CD8-positive, alpha-beta memory T cell (primary cell): ENCODE results near the gene RAMP1. TPM values are rescaled to one million over a fixed set of nuclear protein-coding genes. Genes with fewer than 3 reads are reported as not detected.

Experiments
- CTCF ChIA-PET: fragments of 350-600 bp; sonication (Branson Sonifier 250); formaldehyde crosslinking; loops from one replicate; lab custom pipeline; 2021; ENCODE audit warnings: antibody characterized with exemption; lab: Charles Lee
- POLR2A ChIA-PET: fragments of 350-600 bp; sonication (Branson Sonifier 250); formaldehyde crosslinking; loops from one replicate; lab custom pipeline; 2021; ENCODE audit warnings: antibody characterized with exemption; lab: Charles Lee
- DNase-seq, 5 donors: peaks; one replicate each; pipeline versions ENCODE4 v3.0.0 to v3.0.0-alpha.2; 2020 to 2022; ENCODE audit warnings: mixed read lengths in 1 of 5
- H3K27ac ChIP-seq: one replicate; pipeline ENCODE4 v1.7.0; 2013; ENCODE audit warnings: low read depth, mild to moderate bottlenecking, low read length, moderate library complexity
- H3K27me3 ChIP-seq: 2 replicates; pipeline ENCODE4 v1.7.0; 2013; ENCODE audit warnings: low read length, mild to moderate bottlenecking; ENCODE audit not compliant: insufficient read depth, poor library complexity, severe bottlenecking
- H3K36me3 ChIP-seq: 2 replicates; pipeline ENCODE4 v1.7.0; 2013; ENCODE audit warnings: mild to moderate bottlenecking, low read length, moderate library complexity; ENCODE audit not compliant: insufficient read depth
- H3K4me1 ChIP-seq: 2 replicates; pipeline ENCODE4 v1.7.0; 2013; ENCODE audit warnings: mild to moderate bottlenecking, low read length, moderate library complexity; ENCODE audit not compliant: insufficient read depth
- H3K4me3 ChIP-seq: 2 replicates; pipeline ENCODE4 v1.7.0; 2013; ENCODE audit warnings: mild to moderate bottlenecking, low read length
- H3K9me3 ChIP-seq: 2 replicates; pipeline ENCODE4 v1.7.0; 2013; ENCODE audit warnings: mild to moderate bottlenecking, low read length
- H3K27ac Mint-ChIP-seq, 8 donors: one replicate each; pipeline ENCODE4 v1.8.0; 2020 to 2021; ENCODE audit warnings: mixed read lengths in 8 of 8, mild to moderate bottlenecking in 6 of 8, inconsistent platforms in 3 of 8, moderate library complexity in 3 of 8
- H3K27me3 Mint-ChIP-seq, 2 donors: one replicate each; pipeline ENCODE4 v1.8.0; 2020 to 2021; ENCODE audit warnings: mixed read lengths in 2 of 2, mild to moderate bottlenecking in 1 of 2, moderate library complexity in 1 of 2
- H3K36me3 Mint-ChIP-seq, 3 donors: one replicate each; pipeline ENCODE4 v1.8.0; 2020 to 2021; ENCODE audit warnings: mixed read lengths in 3 of 3, inconsistent platforms in 1 of 3, mild to moderate bottlenecking in 1 of 3
- H3K4me1 Mint-ChIP-seq, 3 donors: one replicate each; pipeline ENCODE4 v1.8.0; 2020 to 2021; ENCODE audit warnings: mixed read lengths in 3 of 3, inconsistent platforms in 1 of 3, mild to moderate bottlenecking in 1 of 3
- H3K4me3 Mint-ChIP-seq, 7 donors: one replicate each; pipeline ENCODE4 v1.8.0; 2020 to 2021; ENCODE audit warnings: mixed read lengths in 7 of 7, mild to moderate bottlenecking in 6 of 7, moderate library complexity in 4 of 7, inconsistent platforms in 2 of 7
- H3K9me3 Mint-ChIP-seq, 5 donors: one replicate each; pipeline ENCODE4 v1.8.0; 2020 to 2022; ENCODE audit warnings: mixed read lengths in 5 of 5, mild to moderate bottlenecking in 3 of 5, moderate library complexity in 2 of 5, inconsistent platforms in 1 of 5
- polyA plus RNA-seq: library from polyadenylated mRNA; unstranded; fragments of 300-500 nt; fragmentation: Illumina TruSeq; gene quantifications from one replicate; pipeline ENCODE4 v1.2.3, GENCODE V29; 2021
- total RNA-seq, 2 experiments: library from RNA; stranded (reverse); gene quantifications; one replicate each; pipeline ENCODE4 v1.2.3, GENCODE V29; 2021

The RAMP1 gene
- total and polyA plus RNA-seq, 3 experiments from 2014 or later: 0.59 to 0.63 (median 0.60) TPM

DNA sequence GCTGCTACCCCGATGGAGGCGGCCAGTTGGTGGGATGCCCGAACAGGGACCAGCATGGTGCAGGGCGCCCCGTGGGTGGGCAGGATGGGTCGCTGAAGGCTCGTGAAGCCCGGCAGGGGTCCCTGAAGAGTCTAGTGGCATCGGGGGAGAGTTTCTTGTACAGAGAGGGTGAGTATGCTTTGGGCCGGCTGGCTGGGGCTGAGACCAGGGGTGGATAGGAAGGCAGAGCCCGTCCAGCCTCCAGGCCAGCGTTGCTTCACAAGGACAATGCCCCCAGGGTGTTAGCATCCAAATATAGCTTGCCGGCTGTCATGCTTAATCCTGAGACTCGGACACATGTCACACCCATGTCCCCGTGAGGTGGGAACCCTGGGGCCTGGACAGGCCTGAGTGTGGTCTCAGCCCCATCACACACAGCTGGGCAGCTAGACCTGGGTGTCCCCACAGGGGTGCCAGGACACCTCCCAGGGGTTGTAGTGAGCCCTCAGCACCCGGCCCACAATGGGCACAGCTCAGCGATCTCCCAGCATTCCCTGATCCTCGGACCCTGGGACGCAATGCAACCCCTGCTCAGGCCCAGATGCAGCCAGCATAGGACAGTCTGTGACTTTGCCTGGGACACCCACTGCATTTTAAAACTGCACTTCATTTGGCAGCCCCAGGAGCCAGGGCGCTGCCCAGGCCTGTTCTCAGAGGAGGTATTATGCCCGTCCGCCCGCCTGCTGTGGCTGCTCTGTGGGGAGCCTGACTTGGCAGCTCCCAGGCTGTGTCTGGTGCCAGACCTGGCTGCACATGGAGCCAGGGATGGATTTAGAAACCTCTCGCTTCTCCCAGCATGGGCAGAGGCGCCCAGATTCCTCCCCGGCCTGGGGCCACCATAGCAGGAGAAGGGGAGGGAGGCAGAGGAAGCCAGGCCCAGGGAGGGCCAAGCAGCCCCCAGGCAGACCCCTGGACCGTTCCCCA, 36.4 kb downstream of the RAMP1 start:
- peak in 1 of 5 donors; percentile 33 for DNase-seq
- no peak overlapping the region for H3K27ac ChIP-seq
- H3K4me1 ChIP-seq: peaks cover 32% of the 10 kb centered on the region
- H3K4me3 Mint-ChIP-seq: no peak overlapping the region
- no peaks in the 10 kb centered on the region for H3K36me3 Mint-ChIP-seq
- ChIA-PET CTCF (no interaction called here), POLR2A (no interaction called here)
- H3K9me3 ChIP-seq: no peaks in the 10 kb centered on the region
- no peaks in the 10 kb centered on the region for H3K36me3 ChIP-seq
- H3K4me1 Mint-ChIP-seq: peaks cover 27 to 33% (median 28%) of the 10 kb centered on the region in 3 donors
- no peaks in the 10 kb centered on the region for H3K27me3 Mint-ChIP-seq
- no peaks in the 10 kb centered on the region for H3K27me3 ChIP-seq
- H3K9me3 Mint-ChIP-seq: no peaks in the 10 kb centered on the region
- H3K4me3 ChIP-seq: no peak overlapping the region
- no peak overlapping the region for H3K27ac Mint-ChIP-seq

DNA sequence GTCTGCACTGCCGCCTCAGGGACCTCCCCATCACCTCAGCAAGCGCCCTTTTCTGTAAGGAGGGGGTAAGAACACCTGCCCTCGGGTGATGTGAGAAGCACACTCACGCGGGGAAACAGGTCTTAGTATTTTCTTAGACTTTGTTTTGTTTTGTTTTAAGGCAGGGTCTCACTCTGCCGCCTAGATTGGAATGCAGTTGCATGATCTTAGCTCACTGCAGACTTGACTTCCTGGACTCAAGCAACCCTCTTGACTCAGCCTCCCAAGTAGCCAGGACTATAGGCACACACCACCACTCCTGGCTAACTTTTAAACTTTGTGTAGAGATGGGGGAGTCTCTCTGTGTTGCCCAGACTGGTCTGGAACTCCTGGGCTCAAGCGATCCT, 37.1 kb downstream of the RAMP1 start:
- H3K36me3 Mint-ChIP-seq: no peaks in the 10 kb centered on the region
- Histone ChIP-seq H3K27me3 (no peaks in the 10 kb centered on the region), H3K36me3 (no peaks in the 10 kb centered on the region), H3K4me1 (peaks cover 32% of the 10 kb centered on the region), H3K9me3 (no peaks in the 10 kb centered on the region), H3K4me3 (no peak overlapping the region), H3K27ac (no peak overlapping the region)
- H3K9me3 Mint-ChIP-seq: no peaks in the 10 kb centered on the region
- no peak for DNase-seq
- ChIA-PET CTCF (no interaction called here), POLR2A (no interaction called here)
- H3K27me3 Mint-ChIP-seq: peaks cover 0 to 3% of the 10 kb centered on the region in 2 donors
- H3K27ac Mint-ChIP-seq: peak overlapping the region in 3 of 8 donors; percentile 29 to 91 (median 58)
- H3K4me3 Mint-ChIP-seq: no peak overlapping the region
- H3K4me1 Mint-ChIP-seq: peaks cover 32 to 39% (median 33%) of the 10 kb centered on the region in 3 donors

GRCh38 chr2:237896956-237897355, 37.5 kb downstream of the RAMP1 start:
- no peak overlapping the region for H3K4me3 ChIP-seq
- H3K27me3 ChIP-seq: no peaks in the 10 kb centered on the region
- Mint-ChIP-seq H3K36me3 (no peaks in the 10 kb centered on the region), H3K9me3 (no peaks in the 10 kb centered on the region), H3K27ac (peak overlapping the region in 1 of 8 donors; percentile 58), H3K27me3 (peaks cover 0 to 6% of the 10 kb centered on the region in 2 donors), H3K4me1 (peaks cover 33 to 39% (median 33%) of the 10 kb centered on the region in 3 donors), H3K4me3 (no peak overlapping the region)
- H3K36me3 ChIP-seq: no peaks in the 10 kb centered on the region
- no peak overlapping the region for H3K27ac ChIP-seq
- no peaks in the 10 kb centered on the region for H3K9me3 ChIP-seq
- peak in 1 of 5 donors; percentile 18 for DNase-seq
- ChIA-PET CTCF (no interaction called here), POLR2A (no interaction called here)
- peaks cover 32% of the 10 kb centered on the region for H3K4me1 ChIP-seq

DNA sequence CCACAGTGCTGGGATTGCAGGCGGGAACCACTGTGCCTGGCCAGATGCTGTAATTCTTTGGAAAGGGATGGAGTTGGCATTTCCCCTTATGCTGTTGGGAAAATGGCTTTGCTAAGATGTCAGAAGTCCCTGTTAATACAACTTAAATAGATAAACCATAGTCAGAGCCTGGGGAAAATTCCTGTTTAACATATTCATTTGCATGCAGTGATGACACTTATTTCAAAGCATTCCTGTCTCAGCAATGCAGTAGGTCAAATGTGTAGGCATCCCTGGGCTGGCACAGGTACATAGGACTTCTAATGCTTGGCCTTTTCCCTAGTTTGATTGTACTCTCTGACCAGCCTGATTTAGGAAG, 38.6 kb downstream of the RAMP1 start:
- Histone ChIP-seq H3K27ac (peak overlapping the region; percentile 14), H3K4me1 (peaks cover 32% of the 10 kb centered on the region), H3K4me3 (peak overlapping the region; percentile 21), H3K36me3 (no peaks in the 10 kb centered on the region), H3K27me3 (no peaks in the 10 kb centered on the region), H3K9me3 (no peaks in the 10 kb centered on the region)
- H3K9me3 Mint-ChIP-seq: no peaks in the 10 kb centered on the region
- peaks cover 1 to 6% of the 10 kb centered on the region in 2 donors for H3K27me3 Mint-ChIP-seq
- H3K36me3 Mint-ChIP-seq: no peaks in the 10 kb centered on the region
- POLR2A ChIA-PET: no interaction called here
- peaks cover 29 to 35% (median 30%) of the 10 kb centered on the region in 3 donors for H3K4me1 Mint-ChIP-seq
- H3K4me3 Mint-ChIP-seq: peak overlapping the region in 6 of 7 donors; percentile 27 to 79 (median 62)
- no peak for DNase-seq
- CTCF ChIA-PET: no interaction called here
- peak overlapping the region; percentile 79 to 97 (median 94) for H3K27ac Mint-ChIP-seq

DNA sequence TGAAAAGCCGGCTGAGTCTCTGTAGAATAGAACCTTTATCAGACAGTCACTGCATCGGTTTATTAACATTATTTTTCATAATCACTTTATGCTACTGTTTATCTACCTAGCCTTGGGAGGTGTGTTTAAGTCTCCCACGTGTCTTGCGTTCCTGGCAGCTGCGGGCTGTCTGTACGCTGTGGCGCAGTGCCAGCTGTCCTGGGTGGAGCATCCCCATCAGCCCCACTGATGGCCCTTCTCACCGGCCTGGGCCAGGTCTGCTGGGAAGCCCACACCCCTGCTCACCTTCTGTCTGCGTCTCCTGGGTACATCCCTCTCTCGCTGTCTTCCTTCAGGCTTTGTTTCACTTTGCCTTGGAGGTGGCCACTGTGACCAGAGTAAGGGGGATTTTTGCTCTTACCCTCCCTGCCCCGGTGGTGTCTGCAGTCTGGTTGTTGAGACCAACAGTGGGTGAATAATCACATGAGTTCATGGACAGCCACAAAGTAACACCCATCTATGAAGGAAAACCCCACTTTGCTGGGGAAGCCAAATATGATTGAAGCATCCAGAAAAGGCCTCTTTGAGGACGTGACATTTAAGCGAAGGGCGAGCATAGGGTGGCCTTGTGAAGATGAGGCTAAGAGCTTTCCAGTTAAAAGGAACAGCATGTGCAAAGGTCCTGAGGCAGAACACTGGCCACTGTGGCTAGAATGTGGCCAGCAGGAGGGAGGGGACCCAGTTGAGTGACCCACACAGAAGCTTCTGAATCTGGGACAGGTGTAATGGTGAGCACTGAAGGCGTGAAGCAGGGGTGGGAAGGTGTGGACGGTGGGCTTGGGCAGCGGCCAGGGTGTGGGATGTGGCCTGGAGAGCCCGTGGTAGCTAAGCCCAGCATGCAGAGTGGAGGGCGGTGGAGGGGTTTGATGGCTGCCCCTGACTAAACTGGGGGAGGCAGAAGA, 41.7 kb downstream of the RAMP1 start:
- Histone ChIP-seq H3K4me3 (no peak overlapping the region), H3K9me3 (no peaks in the 10 kb centered on the region), H3K27ac (no peak overlapping the region), H3K27me3 (no peaks in the 10 kb centered on the region), H3K4me1 (peaks cover 41% of the 10 kb centered on the region), H3K36me3 (no peaks in the 10 kb centered on the region)
- Mint-ChIP-seq H3K4me1 (peaks cover 37 to 44% (median 40%) of the 10 kb centered on the region in 3 donors), H3K27ac (peak overlapping the region in 7 of 8 donors; percentile 0 to 96 (median 76)), H3K36me3 (no peaks in the 10 kb centered on the region), H3K4me3 (no peak overlapping the region), H3K27me3 (peaks cover 2 to 6% of the 10 kb centered on the region in 2 donors), H3K9me3 (no peaks in the 10 kb centered on the region)
- POLR2A ChIA-PET: no interaction called here
- CTCF ChIA-PET: no interaction called here
- peak in 1 of 5 donors; percentile 18 for DNase-seq

DNA sequence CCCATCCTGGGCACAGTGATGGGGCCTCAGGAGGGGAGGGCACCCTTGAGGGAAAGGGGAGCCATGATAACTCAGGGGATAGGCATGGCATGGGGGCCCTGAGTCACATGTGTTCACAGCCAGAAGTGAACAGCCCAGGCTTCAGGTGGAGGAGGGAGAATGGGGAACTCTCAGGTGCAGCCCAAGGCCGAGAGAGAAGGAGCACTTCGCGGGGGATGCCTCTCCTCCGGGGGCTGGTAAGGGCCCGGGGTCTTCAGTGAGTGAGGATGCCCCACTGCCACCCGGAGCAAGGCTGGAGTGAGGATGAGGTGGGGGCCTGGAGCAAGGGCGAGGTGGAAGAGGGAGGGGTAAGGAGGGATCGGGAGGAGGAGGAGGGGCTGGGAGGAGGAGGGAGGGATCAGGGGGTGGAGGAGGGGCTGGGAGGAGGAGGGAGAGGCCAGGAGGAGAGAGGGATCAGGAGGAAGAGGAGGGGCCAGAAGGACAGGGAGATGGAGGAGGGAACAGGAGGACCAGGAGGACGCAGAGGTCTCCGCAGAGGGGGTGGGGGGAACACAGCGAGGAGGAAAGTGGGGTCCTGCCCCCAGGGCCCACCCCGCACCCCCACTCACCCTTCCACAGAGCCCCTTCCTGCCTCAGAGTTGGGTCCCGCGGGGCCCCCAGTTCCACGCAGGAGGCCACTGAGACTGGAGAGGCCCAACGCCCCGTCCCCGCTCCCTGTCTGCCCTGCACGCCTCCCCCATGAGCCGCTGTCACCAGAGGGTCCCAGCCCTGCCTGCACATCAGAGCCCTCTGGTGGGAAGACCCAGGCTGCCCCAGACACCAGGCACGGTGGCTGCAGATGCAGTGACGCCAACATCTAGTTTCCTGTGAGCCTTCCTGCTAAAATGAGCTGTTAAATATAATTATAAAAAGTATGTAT, 42.8 kb downstream of the RAMP1 start:
- H3K27ac ChIP-seq: no peak overlapping the region
- peaks cover 0 to 3% (median 0%) of the 10 kb centered on the region in 3 donors for H3K36me3 Mint-ChIP-seq
- H3K4me3 Mint-ChIP-seq: no peak overlapping the region
- no peaks in the 10 kb centered on the region for H3K36me3 ChIP-seq
- DNase-seq: peak in 1 of 5 donors; percentile 34
- H3K4me3 ChIP-seq: no peak overlapping the region
- peaks cover 2 to 6% of the 10 kb centered on the region in 2 donors for H3K27me3 Mint-ChIP-seq
- H3K27ac Mint-ChIP-seq: peak overlapping the region in 5 of 8 donors; percentile 29 to 82 (median 72)
- CTCF ChIA-PET: no interaction called here
- peaks cover 37 to 44% (median 40%) of the 10 kb centered on the region in 3 donors for H3K4me1 Mint-ChIP-seq
- H3K4me1 ChIP-seq: peaks cover 39% of the 10 kb centered on the region
- POLR2A ChIA-PET: no interaction called here
- peaks cover 2 to 3% (median 3%) of the 10 kb centered on the region in 5 donors for H3K9me3 Mint-ChIP-seq
- no peaks in the 10 kb centered on the region for H3K27me3 ChIP-seq
- H3K9me3 ChIP-seq: no peaks in the 10 kb centered on the region
